HL-60 (cell line): ENCODE measurements around the gene ZNF837.

Source experiments
- DNase-seq, 2 experiments: peaks; one replicate each; pipeline ENCODE4 v3.0.0-alpha.2; 2010 to 2020; ENCODE audit warnings: low read depth in 1 of 2, low spot score in 1 of 2
- H3K27ac ChIP-seq: fragments of 250-450 bp; sonication (Bioruptor Pico); replicated peaks from 2 replicates; pipeline ENCODE4 v1.5.1; 2020; ENCODE audit warnings: mild to moderate bottlenecking, moderate library complexity
- H3K27me3 ChIP-seq: fragments of 250-450 bp; sonication (Bioruptor Pico); 2 replicates; pipeline ENCODE4 v1.5.1; 2021; ENCODE audit warnings: mild to moderate bottlenecking, moderate library complexity; ENCODE audit not compliant: insufficient read depth, poor library complexity, severe bottlenecking
- H3K4me3 ChIP-seq: replicated peaks from 2 replicates; pipeline ENCODE4 v1.5.1; 2011; ENCODE audit warnings: mild to moderate bottlenecking, control low read depth, low read length; ENCODE audit not compliant: insufficient read depth
- CTCF ChIP-seq: IDR thresholded peaks from one replicate; pipeline ENCODE4 v1.5.1; 2011; ENCODE audit warnings: low read length, control low read depth, inconsistent platforms; ENCODE audit not compliant: insufficient read depth
- GABPA ChIP-seq: IDR thresholded peaks from 2 replicates; pipeline ENCODE4 v1.6.1; 2012; ENCODE audit warnings: low read depth
- POLR2AphosphoS5 ChIP-seq: IDR thresholded peaks from 2 replicates; pipeline ENCODE4 v1.6.1; 2012; ENCODE audit warnings: low read depth
- REST ChIP-seq: IDR thresholded peaks from 2 replicates; pipeline ENCODE4 v1.6.1; 2012; ENCODE audit warnings: low read depth; ENCODE audit not compliant: insufficient replicate concordance
- SPI1 ChIP-seq: IDR thresholded peaks from 2 replicates; pipeline ENCODE4 v1.6.1; 2012; ENCODE audit warnings: low read depth, mild to moderate bottlenecking, borderline replicate concordance

Gene ZNF837

GRCh38 chr19:58326914-58327726 lies 53.7 kb downstream of the ZNF837 start, which contains the start of gene ZSCAN22:
ZSCAN22 (plus strand) TSS chr19:58326994; CDS start chr19:58334803, 7,809 bp downstream.
- TF ChIP-seq POLR2AphosphoS5 (peak; percentile 80; the same call in 1 of the 2 replicates), REST (peak; percentile 66), GABPA (peak; percentile 96), CTCF (no peak), SPI1 (no peak)
- peak within 1 kb of the TSS; percentile 54 for H3K4me3 ChIP-seq
- H3K27ac ChIP-seq, result peak within 1 kb of the TSS; percentile 83
- peak; percentile 94 to 96 for DNase-seq
- no peaks in the 10 kb centered on the region for H3K27me3 ChIP-seq

- TF ChIP-seq CTCF (no peak), REST (no peak), SPI1 (no peak)
- Histone ChIP-seq H3K27ac (peak overlapping the region; percentile 83), H3K4me3 (peak overlapping the region; percentile 54), H3K27me3 (no peaks in the 10 kb centered on the region)
- no peak for DNase-seq
Measured at GRCh38 chr19:58326501-58326913, 54.3 kb downstream of the ZNF837 start.

GRCh38 chr19:58325311-58326022 lies 55.4 kb downstream of the ZNF837 start:
- H3K27ac ChIP-seq, result no peak overlapping the region
- no peak for DNase-seq
- H3K27me3 ChIP-seq, result no peaks in the 10 kb centered on the region
- peak overlapping the region; percentile 54 for H3K4me3 ChIP-seq
- TF ChIP-seq POLR2AphosphoS5, result no peak
- no peak for TF ChIP-seq CTCF
- TF ChIP-seq SPI1, result no peak
- TF ChIP-seq REST, result no peak
- no peak for TF ChIP-seq GABPA
